Measurements from ENCODE around the gene C1orf174.

Gene C1orf174

DNA sequence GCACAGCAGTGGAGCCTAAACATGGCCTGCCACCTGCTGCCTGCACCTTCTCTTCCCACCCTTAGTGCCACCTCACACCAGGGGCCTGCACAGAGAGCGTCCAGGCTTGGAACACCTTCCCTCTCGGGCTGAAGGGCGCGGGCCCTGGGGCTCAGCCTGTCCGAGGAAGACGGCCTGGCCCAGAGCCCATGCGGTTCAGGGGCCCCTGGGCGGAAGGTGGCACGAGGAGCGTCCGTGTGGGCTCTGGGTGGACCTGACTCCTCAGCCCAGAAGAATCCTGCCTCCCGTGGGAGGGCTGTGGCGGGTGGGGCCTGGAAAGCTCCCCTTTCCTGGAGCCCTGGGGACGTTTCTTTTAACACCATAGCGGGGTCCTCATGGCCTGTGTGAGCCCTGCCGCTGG is 23.4 kb downstream of the C1orf174 start:
- H3K4me2 ChIP-seq (ENCODE audit: low read length): no peak overlapping the region
- no peak overlapping the region for H2BK12ac ChIP-seq (ENCODE audit: low read length)
- H3K36me3 ChIP-seq (ENCODE audit: control insufficient read depth in 1 of 2, insufficient read depth in 2 of 2, low read length in 2 of 2): peaks cover 2 to 10% of the 10 kb centered on the region in 2 experiments
- no peak overlapping the region for H3K9ac ChIP-seq (ENCODE audit: low read length)
- H3K27ac ChIP-seq (ENCODE audit: low read depth, low read length): no peak overlapping the region
- no peak overlapping the region for H4K12ac ChIP-seq (ENCODE audit: low read depth, low read length)
- H2BK120ac ChIP-seq (ENCODE audit: insufficient read depth, low read length, poor library complexity): no peak overlapping the region
- no peak overlapping the region for H2AFZ ChIP-seq (ENCODE audit: insufficient read depth, low read length, poor library complexity)
- H3K18ac ChIP-seq (ENCODE audit: low read length): no peak overlapping the region
- WGBS (ENCODE audit: extremely low coverage, insufficient coverage, insufficient read length): no CpG with 5 or more reads among the region's 16 CpGs
- no peak overlapping the region for H3K14ac ChIP-seq (ENCODE audit: low read length)
- H4K8ac ChIP-seq (ENCODE audit: low read depth, low read length): no peak overlapping the region
- H2BK5ac ChIP-seq (ENCODE audit: low read depth, low read length, poor library complexity): no peak overlapping the region
- no peak overlapping the region for H4K91ac ChIP-seq (ENCODE audit: low read depth, low read length)
- DNase-seq: no peak
- H3K79me1 ChIP-seq (ENCODE audit: low read length): no peaks in the 10 kb centered on the region
- no peaks in the 10 kb centered on the region for H3K4me1 ChIP-seq (ENCODE audit: control insufficient read depth in 1 of 2, insufficient read depth in 2 of 2, low read length in 2 of 2)
- no peaks in the 10 kb centered on the region for H3K79me2 ChIP-seq (ENCODE audit: control insufficient read depth, insufficient read depth, low read length, poor library complexity)
- no peak overlapping the region for H3K4ac ChIP-seq (ENCODE audit: low read depth, low read length)
- H3K27me3 ChIP-seq (ENCODE audit: insufficient read depth, low read length): no peaks in the 10 kb centered on the region
- no peak overlapping the region for H3K4me3 ChIP-seq (ENCODE audit: low read depth, low read length)
- peaks cover 13% of the 10 kb centered on the region for H3K9me3 ChIP-seq (ENCODE audit: insufficient read depth, low read depth, low read length)
- no peak overlapping the region for H3K23ac ChIP-seq (ENCODE audit: low read length)
- H2AK5ac ChIP-seq (ENCODE audit: low read length): no peak overlapping the region

DNA sequence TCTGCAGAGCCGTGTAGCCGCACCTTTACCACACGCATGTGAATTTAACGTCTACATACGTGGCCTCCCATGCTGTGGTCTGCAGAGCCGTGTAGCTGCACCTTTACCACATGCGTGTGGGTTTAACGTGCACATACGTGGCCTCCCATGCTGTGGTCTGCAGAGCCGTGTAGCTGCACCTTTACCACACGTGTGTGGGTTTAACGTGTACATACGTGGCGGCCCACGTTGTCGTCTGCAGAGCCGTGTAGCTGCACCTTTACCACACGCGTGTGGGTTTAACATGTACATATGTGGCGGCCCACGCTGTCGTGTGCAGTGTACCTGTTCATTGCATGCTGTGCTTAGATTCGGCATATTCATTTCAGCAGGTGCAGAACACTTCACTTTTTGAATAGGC is 25.3 kb downstream of the C1orf174 start:
- no peak overlapping the region for H2BK120ac ChIP-seq (ENCODE audit: insufficient read depth, low read length, poor library complexity)
- H2AK5ac ChIP-seq (ENCODE audit: low read length): no peak overlapping the region
- H3K4me2 ChIP-seq (ENCODE audit: low read length): no peak overlapping the region
- no peak overlapping the region for H3K27ac ChIP-seq (ENCODE audit: low read depth, low read length)
- no peak overlapping the region for H2AFZ ChIP-seq (ENCODE audit: insufficient read depth, low read length, poor library complexity)
- H3K27me3 ChIP-seq (ENCODE audit: insufficient read depth, low read length): no peaks in the 10 kb centered on the region
- H3K9ac ChIP-seq (ENCODE audit: low read length): no peak overlapping the region
- H3K18ac ChIP-seq (ENCODE audit: low read length): no peak overlapping the region
- peaks cover 3 to 9% of the 10 kb centered on the region in 2 experiments for H3K4me1 ChIP-seq (ENCODE audit: control insufficient read depth in 1 of 2, insufficient read depth in 2 of 2, low read length in 2 of 2)
- no peak for DNase-seq
- no peak overlapping the region for H4K91ac ChIP-seq (ENCODE audit: low read depth, low read length)
- H4K12ac ChIP-seq (ENCODE audit: low read depth, low read length): no peak overlapping the region
- H3K4ac ChIP-seq (ENCODE audit: low read depth, low read length): no peak overlapping the region
- no peak overlapping the region for H3K4me3 ChIP-seq (ENCODE audit: low read depth, low read length)
- H3K14ac ChIP-seq (ENCODE audit: low read length): no peak overlapping the region
- H3K79me2 ChIP-seq (ENCODE audit: control insufficient read depth, insufficient read depth, low read length, poor library complexity): no peaks in the 10 kb centered on the region
- no peak overlapping the region for H2BK5ac ChIP-seq (ENCODE audit: low read depth, low read length, poor library complexity)
- no peak overlapping the region for H2BK12ac ChIP-seq (ENCODE audit: low read length)
- H3K79me1 ChIP-seq (ENCODE audit: low read length): no peaks in the 10 kb centered on the region
- H3K23ac ChIP-seq (ENCODE audit: low read length): no peak overlapping the region
- H3K9me3 ChIP-seq (ENCODE audit: insufficient read depth, low read depth, low read length): peaks cover 13% of the 10 kb centered on the region
- peaks cover 2 to 10% of the 10 kb centered on the region in 2 experiments for H3K36me3 ChIP-seq (ENCODE audit: control insufficient read depth in 1 of 2, insufficient read depth in 2 of 2, low read length in 2 of 2)
- WGBS (ENCODE audit: extremely low coverage, insufficient coverage, insufficient read length): no CpG with 5 or more reads among the region's 23 CpGs
- no peak overlapping the region for H4K8ac ChIP-seq (ENCODE audit: low read depth, low read length)

DNA sequence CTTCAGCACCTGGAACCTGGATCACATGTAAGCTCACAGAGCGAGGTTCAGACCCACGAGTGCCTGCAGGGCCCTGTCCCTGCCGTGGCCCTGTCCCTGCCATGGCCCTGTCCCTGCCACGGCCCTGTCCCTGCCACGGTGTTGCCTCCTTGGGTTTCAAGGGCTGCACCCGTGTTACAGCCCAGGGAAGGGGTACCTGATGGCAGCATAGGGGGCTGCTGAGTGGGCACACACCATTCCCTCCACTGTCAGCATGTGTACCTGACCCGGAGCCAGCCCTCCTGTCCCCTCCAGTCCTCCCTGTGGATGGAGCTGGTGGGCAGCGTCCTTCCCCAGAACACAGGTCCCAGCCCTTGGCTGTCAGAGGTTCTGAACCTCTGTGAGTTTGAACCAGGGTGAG is 27.5 kb downstream of the C1orf174 start:
- H2AK5ac ChIP-seq (ENCODE audit: low read length): no peak overlapping the region
- H3K4me1 ChIP-seq (ENCODE audit: control insufficient read depth in 1 of 2, insufficient read depth in 2 of 2, low read length in 2 of 2): peaks cover 8 to 15% of the 10 kb centered on the region in 2 experiments
- H2BK5ac ChIP-seq (ENCODE audit: low read depth, low read length, poor library complexity): no peak overlapping the region
- no peak for DNase-seq
- no peak overlapping the region for H2BK120ac ChIP-seq (ENCODE audit: insufficient read depth, low read length, poor library complexity)
- H3K4me2 ChIP-seq (ENCODE audit: low read length): no peak overlapping the region
- H3K4me3 ChIP-seq (ENCODE audit: low read depth, low read length): no peak overlapping the region
- H3K79me2 ChIP-seq (ENCODE audit: control insufficient read depth, insufficient read depth, low read length, poor library complexity): no peaks in the 10 kb centered on the region
- H3K36me3 ChIP-seq (ENCODE audit: control insufficient read depth in 1 of 2, insufficient read depth in 2 of 2, low read length in 2 of 2): peaks cover 2 to 13% of the 10 kb centered on the region in 2 experiments
- no peak overlapping the region for H2BK12ac ChIP-seq (ENCODE audit: low read length)
- H3K4ac ChIP-seq (ENCODE audit: low read depth, low read length): no peak overlapping the region
- H3K23ac ChIP-seq (ENCODE audit: low read length): no peak overlapping the region
- no peaks in the 10 kb centered on the region for H3K27me3 ChIP-seq (ENCODE audit: insufficient read depth, low read length)
- H4K91ac ChIP-seq (ENCODE audit: low read depth, low read length): no peak overlapping the region
- no peak overlapping the region for H3K9ac ChIP-seq (ENCODE audit: low read length)
- H3K18ac ChIP-seq (ENCODE audit: low read length): no peak overlapping the region
- WGBS (ENCODE audit: extremely low coverage, insufficient coverage, insufficient read length): no CpG with 5 or more reads among the region's 8 CpGs
- no peak overlapping the region for H4K12ac ChIP-seq (ENCODE audit: low read depth, low read length)
- H3K9me3 ChIP-seq (ENCODE audit: insufficient read depth, low read depth, low read length): peaks cover 11% of the 10 kb centered on the region
- no peak overlapping the region for H3K27ac ChIP-seq (ENCODE audit: low read depth, low read length)
- H2AFZ ChIP-seq (ENCODE audit: insufficient read depth, low read length, poor library complexity): no peak overlapping the region
- no peak overlapping the region for H3K14ac ChIP-seq (ENCODE audit: low read length)
- H4K8ac ChIP-seq (ENCODE audit: low read depth, low read length): no peak overlapping the region
- H3K79me1 ChIP-seq (ENCODE audit: low read length): no peaks in the 10 kb centered on the region

GRCh38 chr1:3871451-3871805 is 28.6 kb downstream of the C1orf174 start:
- no peaks in the 10 kb centered on the region for H3K27me3 ChIP-seq (ENCODE audit: insufficient read depth, low read length)
- H3K79me1 ChIP-seq (ENCODE audit: low read length): no peaks in the 10 kb centered on the region
- H3K36me3 ChIP-seq (ENCODE audit: control insufficient read depth in 1 of 2, insufficient read depth in 2 of 2, low read length in 2 of 2): peaks cover 0 to 13% of the 10 kb centered on the region in 2 experiments
- no peak overlapping the region for H4K8ac ChIP-seq (ENCODE audit: low read depth, low read length)
- no peaks in the 10 kb centered on the region for H3K79me2 ChIP-seq (ENCODE audit: control insufficient read depth, insufficient read depth, low read length, poor library complexity)
- H3K18ac ChIP-seq (ENCODE audit: low read length): no peak overlapping the region
- no peak overlapping the region for H3K4me2 ChIP-seq (ENCODE audit: low read length)
- DNase-seq: peak; percentile 95 to 96
- no peak overlapping the region for H2BK5ac ChIP-seq (ENCODE audit: low read depth, low read length, poor library complexity)
- H4K91ac ChIP-seq (ENCODE audit: low read depth, low read length): no peak overlapping the region
- H3K4me1 ChIP-seq (ENCODE audit: control insufficient read depth in 1 of 2, insufficient read depth in 2 of 2, low read length in 2 of 2): peaks cover 8 to 15% of the 10 kb centered on the region in 2 experiments
- H2BK120ac ChIP-seq (ENCODE audit: insufficient read depth, low read length, poor library complexity): no peak overlapping the region
- no peak overlapping the region for H2AFZ ChIP-seq (ENCODE audit: insufficient read depth, low read length, poor library complexity)
- H3K4me3 ChIP-seq (ENCODE audit: low read depth, low read length): no peak overlapping the region
- no peak overlapping the region for H3K23ac ChIP-seq (ENCODE audit: low read length)
- H2AK5ac ChIP-seq (ENCODE audit: low read length): no peak overlapping the region
- no peak overlapping the region for H3K9ac ChIP-seq (ENCODE audit: low read length)
- H3K14ac ChIP-seq (ENCODE audit: low read length): no peak overlapping the region
- no peak overlapping the region for H2BK12ac ChIP-seq (ENCODE audit: low read length)
- no peak overlapping the region for H4K12ac ChIP-seq (ENCODE audit: low read depth, low read length)
- WGBS (ENCODE audit: extremely low coverage, insufficient coverage, insufficient read length): no CpG with 5 or more reads among the region's 7 CpGs
- H3K9me3 ChIP-seq (ENCODE audit: insufficient read depth, low read depth, low read length): peaks cover 11% of the 10 kb centered on the region
- no peak overlapping the region for H3K4ac ChIP-seq (ENCODE audit: low read depth, low read length)
- no peak overlapping the region for H3K27ac ChIP-seq (ENCODE audit: low read depth, low read length)
